Endodermal cell (in vitro differentiated cells): Measurements from ENCODE around the gene PLCL2. TPM values are rescaled to one million over a fixed set of nuclear protein-coding genes. Genes with fewer than 3 reads are reported as not detected.
"Not testable (repeated sequence)": the region's sequence is repeated elsewhere in the genome, so short reads cannot be mapped to it uniquely, and the experiment has no call there.

ENCODE experiments used
- DNase-seq: peaks from one replicate; pipeline ENCODE4 v3.0.0-alpha.2; 2017
- H3K27ac ChIP-seq: 2 replicates; pipeline ENCODE4 v1.5.1; 2013; ENCODE audit warnings: mild to moderate bottlenecking, low read depth, low read length, moderate library complexity
- H3K27me3 ChIP-seq: 2 replicates; pipeline ENCODE4 v1.6.1; 2013; ENCODE audit warnings: mild to moderate bottlenecking, low read length, moderate library complexity; ENCODE audit not compliant: insufficient read depth, control insufficient read depth, poor library complexity, severe bottlenecking
- H3K36me3 ChIP-seq: 2 replicates; pipeline ENCODE4 v1.7.0; 2013; ENCODE audit warnings: mild to moderate bottlenecking, low read length, moderate library complexity; ENCODE audit not compliant: control insufficient read depth, insufficient read depth
- H3K4me1 ChIP-seq: one replicate; pipeline ENCODE4 v1.7.0; 2013; ENCODE audit warnings: low read length; ENCODE audit not compliant: control insufficient read depth, insufficient read depth
- H3K4me3 ChIP-seq: 2 replicates; pipeline ENCODE4 v1.5.1; 2013; ENCODE audit warnings: mild to moderate bottlenecking, low read length, moderate library complexity
- H3K9ac ChIP-seq: 2 replicates; pipeline ENCODE4 v1.6.1; 2013; ENCODE audit warnings: mild to moderate bottlenecking, low read length, moderate library complexity; ENCODE audit not compliant: poor library complexity, severe bottlenecking; ENCODE audit errors: extremely low read depth
- H3K9me3 ChIP-seq: 2 replicates; pipeline ENCODE4 v1.6.1; 2013; ENCODE audit warnings: mild to moderate bottlenecking, low read length, moderate library complexity; ENCODE audit not compliant: control insufficient read depth
- H3K27ac Mint-ChIP-seq: 2 replicates; pipeline ENCODE4 v1.8.0; 2020; ENCODE audit warnings: mixed read lengths
- H3K27me3 Mint-ChIP-seq: 2 replicates; pipeline ENCODE4 v1.8.0; 2021; ENCODE audit warnings: mild to moderate bottlenecking, mixed read lengths; ENCODE audit not compliant: insufficient read depth
- H3K36me3 Mint-ChIP-seq: 2 replicates; pipeline ENCODE4 v1.8.0; 2020; ENCODE audit warnings: low read depth, mixed read lengths
- H3K4me1 Mint-ChIP-seq: 2 replicates; pipeline ENCODE4 v1.8.0; 2020; ENCODE audit warnings: mixed read lengths
- H3K4me3 Mint-ChIP-seq: 2 replicates; pipeline ENCODE4 v1.8.0; 2020; ENCODE audit warnings: mild to moderate bottlenecking, moderate library complexity, mixed read lengths
- H3K9me3 Mint-ChIP-seq: 2 replicates; pipeline ENCODE4 v1.8.0; 2020; ENCODE audit warnings: mild to moderate bottlenecking, mixed read lengths
- WGBS, 2 experiments: methylation state at CpG; one replicate each; pipeline versions ENCODE4 v1.1.5 to v1.1.7; 2013; ENCODE audit warnings: missing lambda C conversion rate in 2 of 2, mixed read lengths in 1 of 2; ENCODE audit not compliant: insufficient coverage in 1 of 2, insufficient read length in 1 of 2; 5-methylcytosine and 5-hydroxymethylcytosine counted together
- total RNA-seq, 2 donors: library from RNA; stranded (reverse); fragmentation: NEBNext Ultra II Directional in 1 of 2; extraction: Animal tissue kit (Norgen Biotek cat#: 25700) in 1 of 2; gene quantifications; 2 replicates in 1 of 2; 3 replicates in 1 of 2; pipeline ENCODE4 v1.2.1, GENCODE V29; 2021
- TF ChIP-seq, protein P1 (sequence below): fragments of 200-600 bp; sonication (generic); conservative IDR thresholded peaks from 2 replicates; pipeline ENCODE4 v1.5.0; 2021; ENCODE audit warnings: antibody characterized with exemption, mild to moderate bottlenecking

Gene PLCL2
- total RNA-seq, 2 donors from 2014 or later, result 4.2 to 6.9 TPM

DNA sequence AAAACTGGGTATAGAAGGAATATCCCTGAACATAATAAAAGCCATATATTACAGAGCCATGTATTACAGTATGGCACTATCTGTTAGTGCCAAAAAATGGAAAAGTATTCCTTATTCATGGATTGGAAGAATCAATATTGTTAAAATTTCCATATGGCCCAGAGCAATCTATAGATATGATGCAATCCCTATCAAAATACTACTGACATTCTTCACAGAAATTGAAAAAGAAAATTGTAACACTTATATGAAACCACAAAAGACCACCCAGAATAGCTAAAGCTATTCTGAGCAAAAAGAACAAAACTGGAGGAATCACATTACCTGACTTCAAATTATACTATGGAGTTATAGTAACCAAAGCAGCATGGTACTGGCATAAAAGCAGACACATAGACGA is 218.8 kb downstream of the PLCL2 start:
- Histone ChIP-seq H3K27ac (no peak overlapping the region), H3K9ac (no peak overlapping the region), H3K36me3 (no peaks in the 10 kb centered on the region), H3K9me3 (no peaks in the 10 kb centered on the region), H3K27me3 (no peaks in the 10 kb centered on the region), H3K4me1 (no peaks in the 10 kb centered on the region), H3K4me3 (no peak overlapping the region)
- DNase-seq, result no peak
- H3K9me3 Mint-ChIP-seq, result no peaks in the 10 kb centered on the region
- 88% methylated on average over 1 of the region's 1 CpG; no CpG with 5 or more reads in 1 of the 2 experiments for WGBS, 2 experiments
- peaks cover 4% of the 10 kb centered on the region for H3K27me3 Mint-ChIP-seq
- H3K27ac Mint-ChIP-seq, result no peak overlapping the region
- H3K4me3 Mint-ChIP-seq, result no peak overlapping the region
- TF ChIP-seq, protein P1, sequence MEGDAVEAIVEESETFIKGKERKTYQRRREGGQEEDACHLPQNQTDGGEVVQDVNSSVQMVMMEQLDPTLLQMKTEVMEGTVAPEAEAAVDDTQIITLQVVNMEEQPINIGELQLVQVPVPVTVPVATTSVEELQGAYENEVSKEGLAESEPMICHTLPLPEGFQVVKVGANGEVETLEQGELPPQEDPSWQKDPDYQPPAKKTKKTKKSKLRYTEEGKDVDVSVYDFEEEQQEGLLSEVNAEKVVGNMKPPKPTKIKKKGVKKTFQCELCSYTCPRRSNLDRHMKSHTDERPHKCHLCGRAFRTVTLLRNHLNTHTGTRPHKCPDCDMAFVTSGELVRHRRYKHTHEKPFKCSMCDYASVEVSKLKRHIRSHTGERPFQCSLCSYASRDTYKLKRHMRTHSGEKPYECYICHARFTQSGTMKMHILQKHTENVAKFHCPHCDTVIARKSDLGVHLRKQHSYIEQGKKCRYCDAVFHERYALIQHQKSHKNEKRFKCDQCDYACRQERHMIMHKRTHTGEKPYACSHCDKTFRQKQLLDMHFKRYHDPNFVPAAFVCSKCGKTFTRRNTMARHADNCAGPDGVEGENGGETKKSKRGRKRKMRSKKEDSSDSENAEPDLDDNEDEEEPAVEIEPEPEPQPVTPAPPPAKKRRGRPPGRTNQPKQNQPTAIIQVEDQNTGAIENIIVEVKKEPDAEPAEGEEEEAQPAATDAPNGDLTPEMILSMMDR, result no peak
- H3K36me3 Mint-ChIP-seq, result no peaks in the 10 kb centered on the region
- no peaks in the 10 kb centered on the region for H3K4me1 Mint-ChIP-seq

DNA sequence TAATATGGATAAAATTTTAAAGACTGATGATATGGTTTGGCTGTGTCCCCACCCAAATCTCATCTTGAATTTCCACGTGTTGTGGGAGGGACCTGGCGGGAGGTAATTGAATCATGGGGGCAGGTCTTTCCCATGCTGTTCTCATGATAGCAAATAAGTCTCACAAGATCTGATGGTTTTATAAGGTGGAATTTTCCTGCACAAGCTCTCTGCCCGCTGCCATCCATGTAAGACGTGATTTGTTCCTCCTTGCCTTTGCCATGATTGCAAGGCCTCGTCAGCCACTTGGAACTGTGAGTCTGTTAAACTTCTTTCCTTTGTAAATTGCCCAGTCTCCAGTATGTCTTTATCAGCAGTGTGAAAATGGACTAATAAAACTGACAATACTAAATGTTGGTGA is 222.0 kb downstream of the PLCL2 start:
- not testable (repeated sequence) for H3K36me3 ChIP-seq, H3K27me3 Mint-ChIP-seq, H3K9ac ChIP-seq, H3K9me3 ChIP-seq, H3K4me1 Mint-ChIP-seq, H3K27me3 ChIP-seq, H3K27ac Mint-ChIP-seq, H3K4me3 ChIP-seq, H3K4me1 ChIP-seq, DNase-seq, H3K4me3 Mint-ChIP-seq, H3K9me3 Mint-ChIP-seq, H3K36me3 Mint-ChIP-seq, H3K27ac ChIP-seq
- WGBS, 2 experiments, result 92% methylated on average over 5 of the region's 5 CpGs; no CpG with 5 or more reads in 1 of the 2 experiments

DNA sequence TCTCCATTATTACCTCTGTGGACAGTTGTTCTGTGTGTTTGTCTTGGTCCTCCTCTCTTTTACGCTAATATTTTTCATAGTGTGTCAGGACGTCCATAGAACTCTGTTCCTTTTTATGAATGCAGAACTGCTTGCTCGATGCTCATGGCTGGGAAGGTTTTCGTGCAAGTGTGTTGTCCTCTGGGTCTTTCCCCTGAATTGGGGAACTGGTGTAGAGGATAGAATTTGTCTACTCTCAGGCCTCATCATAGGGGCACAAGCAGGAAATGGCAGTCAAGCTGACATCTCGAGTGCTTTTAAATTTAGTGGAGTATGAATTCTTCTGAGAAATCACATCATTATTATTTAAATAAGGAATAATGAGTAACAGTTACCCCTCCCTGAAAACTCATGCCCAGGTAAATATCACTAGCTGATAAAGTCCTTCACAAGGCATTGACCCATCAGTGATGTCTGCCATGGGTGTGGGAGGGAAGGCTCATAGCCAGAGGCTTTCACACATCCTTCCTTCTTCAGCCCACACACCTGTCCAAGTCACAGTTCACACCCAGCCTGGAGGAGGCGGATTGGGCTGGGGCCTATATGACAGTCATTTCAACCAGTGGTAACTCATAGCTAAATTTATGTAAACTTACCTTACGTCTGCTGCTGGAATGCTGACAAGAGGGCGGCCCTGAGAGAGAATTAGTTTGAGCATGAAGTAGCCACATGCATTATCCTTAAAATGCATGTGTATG is 226.1 kb downstream of the PLCL2 start:
- Histone ChIP-seq H3K27me3 (no peaks in the 10 kb centered on the region), H3K4me1 (no peaks in the 10 kb centered on the region), H3K4me3 (no peak overlapping the region), H3K9ac (no peak overlapping the region), H3K9me3 (no peaks in the 10 kb centered on the region), H3K27ac (no peak overlapping the region), H3K36me3 (no peaks in the 10 kb centered on the region)
- Mint-ChIP-seq H3K4me1 (peaks cover 2% of the 10 kb centered on the region), H3K9me3 (no peaks in the 10 kb centered on the region), H3K4me3 (no peak overlapping the region), H3K27me3 (peaks cover 2% of the 10 kb centered on the region), H3K36me3 (no peaks in the 10 kb centered on the region), H3K27ac (no peak overlapping the region)
- no peak for DNase-seq
- TF ChIP-seq, protein P1, result no peak
- 67 to 84% methylated on average over 2 to 7 of the region's 8 CpGs for WGBS, 2 experiments
